ENCODE data around the gene CLPTM1L. TPM values are rescaled to one million over a fixed set of nuclear protein-coding genes. Genes with fewer than 3 reads are reported as not detected.
A peak's percentile ranks its signal among the peaks of the same experiment; 100 is the strongest.

CLPTM1L gene, protein sequence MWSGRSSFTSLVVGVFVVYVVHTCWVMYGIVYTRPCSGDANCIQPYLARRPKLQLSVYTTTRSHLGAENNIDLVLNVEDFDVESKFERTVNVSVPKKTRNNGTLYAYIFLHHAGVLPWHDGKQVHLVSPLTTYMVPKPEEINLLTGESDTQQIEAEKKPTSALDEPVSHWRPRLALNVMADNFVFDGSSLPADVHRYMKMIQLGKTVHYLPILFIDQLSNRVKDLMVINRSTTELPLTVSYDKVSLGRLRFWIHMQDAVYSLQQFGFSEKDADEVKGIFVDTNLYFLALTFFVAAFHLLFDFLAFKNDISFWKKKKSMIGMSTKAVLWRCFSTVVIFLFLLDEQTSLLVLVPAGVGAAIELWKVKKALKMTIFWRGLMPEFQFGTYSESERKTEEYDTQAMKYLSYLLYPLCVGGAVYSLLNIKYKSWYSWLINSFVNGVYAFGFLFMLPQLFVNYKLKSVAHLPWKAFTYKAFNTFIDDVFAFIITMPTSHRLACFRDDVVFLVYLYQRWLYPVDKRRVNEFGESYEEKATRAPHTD
- polyA plus RNA-seq (2013, experiment 1 of 2) = 78.0 TPM
- 78.4 TPM for polyA plus RNA-seq (2013, experiment 2 of 2)

DNA sequence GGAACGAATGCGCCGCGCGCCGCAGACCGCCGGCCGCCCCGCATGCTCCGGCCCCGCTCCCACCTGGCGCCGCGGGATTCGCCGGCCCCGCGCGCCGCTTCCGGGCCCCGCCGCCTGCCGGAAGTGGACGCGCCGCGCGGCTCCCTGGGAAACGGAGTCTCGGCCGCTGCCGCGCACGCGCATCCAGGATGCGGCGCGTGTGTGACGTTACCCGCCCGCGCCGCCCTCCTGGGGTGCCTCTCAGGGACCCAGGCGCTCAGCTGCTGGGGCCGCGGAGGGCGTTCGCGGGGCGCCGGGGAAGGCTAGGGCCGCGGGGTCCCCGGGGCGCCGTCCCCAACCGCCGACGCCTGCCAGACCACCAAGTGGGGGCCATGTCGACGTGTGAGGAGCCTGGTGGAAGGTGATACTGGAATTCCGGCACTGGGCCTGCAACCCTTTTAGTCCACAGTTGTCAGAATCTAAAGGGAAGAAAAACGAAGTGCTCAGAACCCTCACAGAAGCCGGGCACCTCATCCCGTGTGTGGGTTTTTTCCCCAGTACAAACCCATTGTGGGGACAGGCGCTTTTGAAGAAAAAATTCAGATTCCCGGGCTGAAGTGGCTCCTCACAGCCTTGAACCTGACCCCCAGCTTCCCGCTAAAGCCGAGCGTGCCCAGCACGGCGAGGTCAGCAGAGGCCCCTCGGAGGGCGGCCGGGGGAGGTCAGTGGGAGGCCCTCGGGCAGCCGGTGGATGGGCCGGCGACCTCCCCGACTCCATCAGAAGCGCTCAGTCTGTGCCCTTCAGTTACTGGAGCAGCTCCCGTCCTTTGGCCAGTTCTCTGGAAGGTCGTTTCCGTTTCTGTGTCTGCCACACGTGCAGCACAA is at the start of gene CLPTM1L:
Gene CLPTM1L, minus strand, starts transcription at position 125 of the 864 bp plus-strand sequence. CDS start 258 bp downstream, outside the sequence.
- Histone ChIP-seq H3K4me3 (ENCODE audit: low read length) (peak within 1 kb of the TSS; percentile 92), H3K79me2 (ENCODE audit: control insufficient read depth, insufficient read depth, low read length) (peaks cover 11% of the 10 kb centered on the region), H3K4me1 (ENCODE audit: control insufficient read depth, low read depth, low read length) (peaks cover 2% of the 10 kb centered on the region), H3K4me2 (ENCODE audit: low read length) (peak within 1 kb of the TSS; percentile 90), H3K36me3 (ENCODE audit: control insufficient read depth, insufficient read depth, low read length) (peaks cover 12% of the 10 kb centered on the region), H3K18ac (ENCODE audit: low read length) (peak within 1 kb of the TSS; percentile 55), H3K9ac (ENCODE audit: low read length) (peak within 1 kb of the TSS; percentile 88), H2BK120ac (ENCODE audit: low read depth, low read length) (no peak within 1 kb of the TSS), H3K56ac (ENCODE audit: low read length) (peak within 1 kb of the TSS; percentile 95), H3K79me1 (ENCODE audit: low read length) (peaks cover 10% of the 10 kb centered on the region), H3K23ac (ENCODE audit: low read length) (peak within 1 kb of the TSS; percentile 45), H4K8ac (ENCODE audit: low read depth, low read length) (peak within 1 kb of the TSS; percentile 16), H2BK5ac (ENCODE audit: low read length) (no peak within 1 kb of the TSS), H3K4ac (ENCODE audit: low read depth, low read length) (peak within 1 kb of the TSS; percentile 44), H3K27me3 (ENCODE audit: insufficient read depth, low read length, poor library complexity) (no peaks in the 10 kb centered on the region), H3K27ac (ENCODE audit: low read depth, low read length) (no peak within 1 kb of the TSS), H4K5ac (ENCODE audit: low read length) (no peak within 1 kb of the TSS), H2AK5ac (ENCODE audit: low read length) (no peak within 1 kb of the TSS), H2BK15ac (replicated peaks; ENCODE audit: low read depth) (no peak within 1 kb of the TSS)
- no CpG with 5 or more reads among the region's 87 CpGs for WGBS (ENCODE audit: extremely low coverage, insufficient coverage, low lambda C conversion rate)
- DNase-seq = peak; percentile 87

DNA sequence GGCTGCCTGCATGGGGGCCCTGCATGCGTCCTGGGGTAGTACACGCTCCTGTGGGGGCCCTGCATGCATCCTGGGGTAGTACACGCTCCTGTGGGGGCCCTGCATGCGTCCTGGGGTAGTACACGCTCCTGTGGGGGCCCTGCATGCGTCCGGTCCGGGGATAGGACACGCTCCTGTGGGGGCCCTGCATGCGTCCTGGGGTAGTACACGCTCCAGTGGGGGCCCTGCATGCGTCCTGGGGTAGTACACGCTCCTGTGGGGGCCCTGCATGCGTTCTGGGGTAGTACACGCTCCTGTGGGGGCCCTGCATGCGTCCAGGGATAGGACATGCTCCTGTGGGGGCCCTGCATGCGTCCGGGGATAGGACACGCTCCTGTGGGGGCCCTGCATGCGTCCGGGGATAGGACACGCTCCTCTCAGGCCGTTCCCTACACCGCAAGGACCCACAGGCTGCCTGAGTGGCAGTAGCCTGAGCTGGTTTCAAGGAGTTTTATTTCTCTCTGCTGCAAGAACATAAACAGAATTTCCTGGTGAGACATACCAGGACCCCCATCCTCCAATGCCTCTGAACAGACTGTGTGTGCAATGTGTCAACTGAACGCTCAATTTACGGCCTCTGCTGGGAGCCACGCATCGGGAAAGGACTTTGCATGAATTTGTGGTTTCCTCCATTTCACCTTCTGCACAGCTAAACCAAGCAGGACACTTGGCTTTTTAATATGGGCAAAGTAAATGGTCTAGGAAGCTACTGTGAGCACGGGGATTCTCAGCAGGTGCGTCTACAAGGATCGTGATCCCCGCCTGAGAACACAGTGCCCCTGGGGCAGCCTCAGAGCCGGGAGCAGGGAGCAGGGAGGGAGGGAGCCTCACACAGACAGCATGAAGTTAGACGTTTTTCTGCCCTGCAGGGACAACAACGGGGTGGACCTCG is 48.9 kb upstream of the CLPTM1L start:
- H3K79me1 ChIP-seq (ENCODE audit: low read length) = no peaks in the 10 kb centered on the region
- DNase-seq = no peak
- no peaks in the 10 kb centered on the region for H3K4me1 ChIP-seq (ENCODE audit: control insufficient read depth, low read depth, low read length)
- H3K27ac ChIP-seq (ENCODE audit: low read depth, low read length) = no peak overlapping the region
- no peak overlapping the region for H3K4me2 ChIP-seq (ENCODE audit: low read length)
- no peak overlapping the region for H3K4ac ChIP-seq (ENCODE audit: low read depth, low read length)
- H3K79me2 ChIP-seq (ENCODE audit: control insufficient read depth, insufficient read depth, low read length) = no peaks in the 10 kb centered on the region
- H2BK120ac ChIP-seq (ENCODE audit: low read depth, low read length) = no peak overlapping the region
- no CpG with 5 or more reads among the region's 36 CpGs for WGBS (ENCODE audit: extremely low coverage, insufficient coverage, low lambda C conversion rate)
- H2BK5ac ChIP-seq (ENCODE audit: low read length) = no peak overlapping the region
- H3K56ac ChIP-seq (ENCODE audit: low read length) = no peak overlapping the region
- no peak overlapping the region for H3K23ac ChIP-seq (ENCODE audit: low read length)
- no peak overlapping the region for H2AK5ac ChIP-seq (ENCODE audit: low read length)
- no peak overlapping the region for H3K18ac ChIP-seq (ENCODE audit: low read length)
- no peak overlapping the region for H3K9ac ChIP-seq (ENCODE audit: low read length)
- H2BK15ac ChIP-seq (replicated peaks; ENCODE audit: low read depth) = no peak overlapping the region
- H3K4me3 ChIP-seq (ENCODE audit: low read length) = no peak overlapping the region
- H3K27me3 ChIP-seq (ENCODE audit: insufficient read depth, low read length, poor library complexity) = no peaks in the 10 kb centered on the region
- no peak overlapping the region for H4K5ac ChIP-seq (ENCODE audit: low read length)
- H4K8ac ChIP-seq (ENCODE audit: low read depth, low read length) = no peak overlapping the region
- H3K36me3 ChIP-seq (ENCODE audit: control insufficient read depth, insufficient read depth, low read length) = no peaks in the 10 kb centered on the region

DNA sequence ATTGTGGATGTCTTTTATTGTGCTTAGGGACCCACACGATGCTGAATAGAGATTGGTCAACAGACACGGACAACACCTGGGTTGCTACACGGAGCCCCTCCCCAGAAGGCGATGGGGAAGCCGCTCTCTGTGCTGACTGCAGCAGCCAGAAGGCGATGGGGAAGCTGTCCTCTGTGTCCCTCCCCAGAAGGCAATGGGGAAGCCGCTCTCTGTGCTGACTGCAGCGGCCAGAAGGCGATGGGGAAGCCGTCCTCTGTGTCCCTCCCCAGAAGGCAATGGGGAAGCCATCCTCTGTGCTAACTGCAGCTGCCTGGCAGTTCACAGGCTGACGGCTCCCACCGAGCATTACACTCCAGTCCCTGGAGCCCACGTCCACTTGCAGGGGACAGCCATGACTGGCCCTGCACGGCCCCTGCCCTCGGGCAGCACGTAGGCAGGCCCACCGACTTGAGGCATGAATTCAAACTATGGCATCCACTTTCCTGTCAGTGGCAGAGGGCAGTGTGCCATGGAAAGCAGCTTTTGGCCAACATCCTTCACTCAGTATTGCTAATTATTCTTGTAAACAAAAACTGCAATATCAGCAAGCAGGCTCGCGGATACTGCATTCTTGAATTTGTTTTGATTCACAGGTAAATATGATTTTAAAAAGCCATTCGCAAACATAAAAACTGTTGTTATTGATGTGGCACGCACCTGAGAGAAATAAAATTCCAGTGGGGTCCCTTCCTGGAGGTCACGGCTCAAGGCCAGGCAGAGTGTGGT is 48.1 kb upstream of the CLPTM1L start:
- no peak for DNase-seq
- no peak overlapping the region for H3K18ac ChIP-seq (ENCODE audit: low read length)
- no peak overlapping the region for H3K56ac ChIP-seq (ENCODE audit: low read length)
- no peaks in the 10 kb centered on the region for H3K36me3 ChIP-seq (ENCODE audit: control insufficient read depth, insufficient read depth, low read length)
- no peak overlapping the region for H2AK5ac ChIP-seq (ENCODE audit: low read length)
- H3K27ac ChIP-seq (ENCODE audit: low read depth, low read length) = no peak overlapping the region
- H2BK5ac ChIP-seq (ENCODE audit: low read length) = no peak overlapping the region
- H3K4ac ChIP-seq (ENCODE audit: low read depth, low read length) = no peak overlapping the region
- no peak overlapping the region for H4K8ac ChIP-seq (ENCODE audit: low read depth, low read length)
- no peak overlapping the region for H3K9ac ChIP-seq (ENCODE audit: low read length)
- H3K4me2 ChIP-seq (ENCODE audit: low read length) = no peak overlapping the region
- no peak overlapping the region for H2BK120ac ChIP-seq (ENCODE audit: low read depth, low read length)
- no peak overlapping the region for H3K4me3 ChIP-seq (ENCODE audit: low read length)
- H3K79me2 ChIP-seq (ENCODE audit: control insufficient read depth, insufficient read depth, low read length) = no peaks in the 10 kb centered on the region
- H4K5ac ChIP-seq (ENCODE audit: low read length) = no peak overlapping the region
- WGBS (ENCODE audit: extremely low coverage, insufficient coverage, low lambda C conversion rate) = no CpG with 5 or more reads among the region's 22 CpGs
- H3K4me1 ChIP-seq (ENCODE audit: control insufficient read depth, low read depth, low read length) = no peaks in the 10 kb centered on the region
- no peak overlapping the region for H2BK15ac ChIP-seq (replicated peaks; ENCODE audit: low read depth)
- no peaks in the 10 kb centered on the region for H3K27me3 ChIP-seq (ENCODE audit: insufficient read depth, low read length, poor library complexity)
- no peak overlapping the region for H3K23ac ChIP-seq (ENCODE audit: low read length)
- no peaks in the 10 kb centered on the region for H3K79me1 ChIP-seq (ENCODE audit: low read length)

DNA sequence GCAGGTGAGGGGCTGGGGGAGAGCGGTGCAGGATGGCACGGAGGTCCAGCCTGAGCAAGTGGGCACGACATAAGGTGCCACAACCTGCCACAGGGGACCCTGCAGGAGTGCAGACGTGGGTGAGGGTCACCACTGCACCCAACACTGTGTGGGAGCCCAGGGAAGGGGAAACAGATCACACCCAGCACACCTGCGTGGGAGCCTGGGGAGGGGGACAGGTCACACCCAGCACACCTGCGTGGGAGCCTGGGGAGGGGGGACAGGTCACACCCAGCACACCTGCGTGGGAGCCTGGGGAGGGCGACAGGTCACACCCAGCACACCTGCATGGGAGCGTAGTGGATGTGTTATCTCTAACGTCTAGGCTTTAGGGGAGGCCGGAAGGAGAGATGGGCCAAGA is 47.4 kb upstream of the CLPTM1L start:
- Histone ChIP-seq H2AK5ac (ENCODE audit: low read length) (no peak overlapping the region), H3K79me2 (ENCODE audit: control insufficient read depth, insufficient read depth, low read length) (no peaks in the 10 kb centered on the region), H3K23ac (ENCODE audit: low read length) (no peak overlapping the region), H4K8ac (ENCODE audit: low read depth, low read length) (no peak overlapping the region), H3K27me3 (ENCODE audit: insufficient read depth, low read length, poor library complexity) (no peaks in the 10 kb centered on the region), H3K27ac (ENCODE audit: low read depth, low read length) (no peak overlapping the region), H3K18ac (ENCODE audit: low read length) (no peak overlapping the region), H3K9ac (ENCODE audit: low read length) (no peak overlapping the region), H3K4ac (ENCODE audit: low read depth, low read length) (no peak overlapping the region), H3K79me1 (ENCODE audit: low read length) (no peaks in the 10 kb centered on the region), H3K36me3 (ENCODE audit: control insufficient read depth, insufficient read depth, low read length) (no peaks in the 10 kb centered on the region), H4K5ac (ENCODE audit: low read length) (no peak overlapping the region), H2BK15ac (replicated peaks; ENCODE audit: low read depth) (no peak overlapping the region), H3K4me2 (ENCODE audit: low read length) (no peak overlapping the region), H3K4me3 (ENCODE audit: low read length) (no peak overlapping the region), H2BK120ac (ENCODE audit: low read depth, low read length) (no peak overlapping the region), H3K56ac (ENCODE audit: low read length) (no peak overlapping the region), H2BK5ac (ENCODE audit: low read length) (no peak overlapping the region), H3K4me1 (ENCODE audit: control insufficient read depth, low read depth, low read length) (no peaks in the 10 kb centered on the region)
- DNase-seq = no peak
- WGBS (ENCODE audit: extremely low coverage, insufficient coverage, low lambda C conversion rate) = no CpG with 5 or more reads among the region's 11 CpGs

DNA sequence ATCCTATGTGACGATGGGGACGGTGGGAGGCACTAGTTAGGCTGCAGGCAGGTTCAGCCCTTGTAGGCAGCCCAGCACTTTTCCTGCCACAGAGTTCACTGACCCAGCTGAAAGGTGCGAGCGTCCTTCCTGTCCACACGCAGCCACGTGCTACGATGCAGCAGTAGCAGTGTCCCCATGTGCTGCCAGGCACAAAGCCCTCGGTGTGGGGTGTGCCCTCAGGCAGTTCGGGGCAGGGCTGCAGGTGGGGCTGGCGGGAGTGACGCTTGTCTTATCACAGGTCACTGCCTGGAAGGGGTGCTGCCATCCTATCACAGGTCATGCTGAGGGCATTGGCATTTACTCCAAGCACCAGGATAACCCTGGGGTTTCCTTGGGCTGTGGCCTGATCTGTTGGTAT is 46.8 kb upstream of the CLPTM1L start:
- DNase-seq = no peak
- Histone ChIP-seq H2AK5ac (ENCODE audit: low read length) (no peak overlapping the region), H3K4me1 (ENCODE audit: control insufficient read depth, low read depth, low read length) (no peaks in the 10 kb centered on the region), H3K79me1 (ENCODE audit: low read length) (no peaks in the 10 kb centered on the region), H2BK15ac (replicated peaks; ENCODE audit: low read depth) (no peak overlapping the region), H3K4ac (ENCODE audit: low read depth, low read length) (no peak overlapping the region), H3K56ac (ENCODE audit: low read length) (no peak overlapping the region), H3K36me3 (ENCODE audit: control insufficient read depth, insufficient read depth, low read length) (no peaks in the 10 kb centered on the region), H3K4me2 (ENCODE audit: low read length) (no peak overlapping the region), H4K8ac (ENCODE audit: low read depth, low read length) (no peak overlapping the region), H3K27ac (ENCODE audit: low read depth, low read length) (no peak overlapping the region), H3K4me3 (ENCODE audit: low read length) (no peak overlapping the region), H3K18ac (ENCODE audit: low read length) (no peak overlapping the region), H4K5ac (ENCODE audit: low read length) (no peak overlapping the region), H3K27me3 (ENCODE audit: insufficient read depth, low read length, poor library complexity) (peaks cover 2% of the 10 kb centered on the region), H3K79me2 (ENCODE audit: control insufficient read depth, insufficient read depth, low read length) (no peaks in the 10 kb centered on the region), H2BK5ac (ENCODE audit: low read length) (no peak overlapping the region), H3K9ac (ENCODE audit: low read length) (no peak overlapping the region), H2BK120ac (ENCODE audit: low read depth, low read length) (no peak overlapping the region), H3K23ac (ENCODE audit: low read length) (no peak overlapping the region)
- WGBS (ENCODE audit: extremely low coverage, insufficient coverage, low lambda C conversion rate) = no CpG with 5 or more reads among the region's 11 CpGs

Data from mesendoderm (in vitro differentiated cells).